HCT116 (cell line): ENCODE measurements around the gene GLYR1. TPM values are rescaled to one million over a fixed set of nuclear protein-coding genes. Genes with fewer than 3 reads are reported as not detected.

Experiments
- ATAC-seq: fragments of 200-7000 bp; cut with Tn5 transposase; 2 replicates; pipeline ENCODE4 v1.9.1; 2020; ENCODE audit warnings: mild to moderate bottlenecking, moderate library complexity
- BruUV-seq: library from RNA; stranded (reverse); fragments of 400-500 nt; replicated peaks from 2 replicates; lab custom pipeline; 2021; lab: Mats Ljungman, UMichigan
- CTCF ChIA-PET: fragments of 300-600 bp; sonication (Branson Sonifier 250); formaldehyde crosslinking; loops from one replicate; lab custom pipeline; 2021; ENCODE audit warnings: antibody characterized with exemption; lab: Charles Lee
- POLR2A ChIA-PET: fragments of 300-600, 350-600 bp; sonication (Branson Sonifier 250); formaldehyde crosslinking; loops from one replicate; lab custom pipeline; 2021; ENCODE audit warnings: antibody characterized with exemption; lab: Charles Lee
- RAD21 ChIA-PET, 2 experiments: fragments of 300-600 bp; sonication (Branson Sonifier 250); formaldehyde crosslinking; loops; one replicate each; lab custom pipeline; 2023; ENCODE audit warnings: low total read pairs in 2 of 2; ENCODE audit not compliant: uncharacterized antibody in 2 of 2, unreplicated experiment in 2 of 2, low non-redundant PET in 1 of 2; lab: Charles Lee
- DNase-seq: peaks from one replicate; pipeline ENCODE4 v3.0.0-alpha.2; 2010; ENCODE audit warnings: low read depth, low spot score
- H2AFZ ChIP-seq: fragments of 200-600 bp; shearing (Covaris generic), sonication (generic); 2 replicates; pipeline ENCODE4 v1.6.1; 2017; ENCODE audit warnings: low read depth, mixed run types, mixed read lengths, antibody characterized with exemption, low read length; ENCODE audit not compliant: poor library complexity, severe bottlenecking
- H3K27ac ChIP-seq: 2 replicates; pipeline ENCODE4 v1.5.1; 2012; ENCODE audit warnings: low read depth, low read length
- H3K27me3 ChIP-seq: fragments of 200-600 bp; sonication (generic); 2 replicates; pipeline ENCODE4 v1.6.1; 2016; ENCODE audit warnings: mixed run types, low read length, mixed read lengths; ENCODE audit not compliant: insufficient read depth
- H3K36me3 ChIP-seq, 2 experiments: fragments of 200-500 bp in 1 of 2; fragments of 200-600 bp in 1 of 2; sonication (Bioruptor generic) in 1 of 2; sonication (generic) in 1 of 2; 2 replicates each; pipeline versions ENCODE4 v1.5.1 to v1.6.1; 2014 to 2016; ENCODE audit warnings: low read length in 2 of 2, inconsistent platforms in 1 of 2, mixed read lengths in 1 of 2, mixed run types in 1 of 2; ENCODE audit not compliant: insufficient read depth in 2 of 2, control insufficient read depth in 1 of 2
- H3K4me1 ChIP-seq, 2 experiments: fragments of 200-600 bp in 1 of 2; sonication (generic) in 1 of 2; 2 replicates each; pipeline versions ENCODE4 v1.5.1 to v1.6.1; 2012 to 2017; ENCODE audit warnings: low read length in 2 of 2, inconsistent platforms in 1 of 2, mild to moderate bottlenecking in 1 of 2, mixed read lengths in 1 of 2, mixed run types in 1 of 2, moderate library complexity in 1 of 2; ENCODE audit not compliant: insufficient read depth in 2 of 2, control insufficient read depth in 1 of 2
- H3K4me2 ChIP-seq: fragments of 200-600 bp; sonication (generic); 2 replicates; pipeline ENCODE4 v1.6.1; 2017; ENCODE audit warnings: mixed run types, low read length, mixed read lengths
- H3K4me3 ChIP-seq, 2 experiments: fragments of 200-600 bp in 1 of 2; sonication (generic) in 1 of 2; replicated peaks in 1 of 2; 2 replicates each; pipeline ENCODE4 v1.5.1; 2011 to 2016; ENCODE audit warnings: low read length in 2 of 2, control low read depth in 1 of 2, low read depth in 1 of 2, mild to moderate bottlenecking in 1 of 2, mixed read lengths in 1 of 2, mixed run types in 1 of 2
- H3K79me2 ChIP-seq: fragments of 200-600 bp; sonication (generic); 2 replicates; pipeline ENCODE4 v1.6.1; 2017; ENCODE audit warnings: mild to moderate bottlenecking, mixed run types, low read length, moderate library complexity, mixed read lengths; ENCODE audit not compliant: insufficient read depth
- H3K9ac ChIP-seq: fragments of 200-600 bp; sonication (generic); 2 replicates; pipeline ENCODE4 v1.6.1; 2016; ENCODE audit warnings: low read length, mixed read lengths
- H3K9me2 ChIP-seq: fragments of 200-600 bp; sonication (generic), shearing (Covaris generic); 2 replicates; pipeline ENCODE4 v1.6.1; 2017; ENCODE audit warnings: mixed run types, mild to moderate bottlenecking, moderate library complexity; ENCODE audit not compliant: insufficient read depth
- H3K9me3 ChIP-seq, 2 experiments: fragments of 200-500 bp in 1 of 2; fragments of 200-600 bp in 1 of 2; sonication (Bioruptor generic) in 1 of 2; sonication (generic) in 1 of 2; 2 replicates each; pipeline ENCODE4 v1.6.1; 2014 to 2017; ENCODE audit warnings: low read length in 2 of 2, mixed read lengths in 2 of 2, inconsistent platforms in 1 of 2, low read depth in 1 of 2, mild to moderate bottlenecking in 1 of 2, mixed run types in 1 of 2, moderate library complexity in 1 of 2; ENCODE audit not compliant: control insufficient read depth in 1 of 2, insufficient read depth in 1 of 2
- H4K20me1 ChIP-seq: fragments of 200-600 bp; sonication (generic), shearing (Covaris generic); 2 replicates; pipeline ENCODE4 v1.6.1; 2017; ENCODE audit warnings: mixed run types, mild to moderate bottlenecking, moderate library complexity; ENCODE audit not compliant: insufficient read depth
- CEBPB ChIP-seq: IDR thresholded peaks from 2 replicates; pipeline ENCODE4 v1.6.1; 2012; ENCODE audit warnings: low read depth
- ELF1 ChIP-seq: IDR thresholded peaks from 2 replicates; pipeline ENCODE4 v1.6.1; 2012; ENCODE audit warnings: low read depth, borderline replicate concordance
- EZH2phosphoT487 ChIP-seq: fragments of 200-600 bp; IDR thresholded peaks from 2 replicates; pipeline ENCODE4 v1.6.1; 2018; ENCODE audit warnings: antibody characterized with exemption, borderline replicate concordance
- JUND ChIP-seq: IDR thresholded peaks from 2 replicates; pipeline ENCODE4 v1.6.1; 2012
- RAD21 ChIP-seq: IDR thresholded peaks from 2 replicates; pipeline ENCODE4 v1.6.1; 2012; ENCODE audit warnings: low read depth, mild to moderate bottlenecking
- SP1 ChIP-seq: IDR thresholded peaks from 2 replicates; pipeline ENCODE4 v1.6.1; 2012; ENCODE audit warnings: low read depth
- TCF7L2 ChIP-seq: IDR thresholded peaks from 2 replicates; pipeline ENCODE4 v1.7.0; 2011; ENCODE audit warnings: borderline replicate concordance, inconsistent platforms; ENCODE audit not compliant: insufficient read depth, insufficient read length; ENCODE audit errors: extremely low read depth
- ZFX ChIP-seq: fragments of 450-650 bp; IDR thresholded peaks from 2 replicates; pipeline ENCODE4 v1.6.1; 2017
- intact Hi-C: fragments of 100-400 bp; cut with micrococcal nuclease; formaldehyde crosslinking; loops from 2 replicates; pipeline ENCODE4 v1.10.0; 2022
- total RNA-seq: library from RNA; stranded (reverse); gene quantifications from one replicate; pipeline ENCODE4 v1.2.1, GENCODE V29; 2021; ENCODE audit not compliant: unreplicated experiment
- TF ChIP-seq, protein P1 (sequence below): IDR thresholded peaks from 2 replicates; pipeline ENCODE4 v1.6.1; 2012
- TF ChIP-seq, protein P2 (sequence below), 3 experiments: fragments of 200-600 bp in 1 of 3; sonication (generic) in 1 of 3; IDR thresholded peaks in 2 of 3; conservative IDR thresholded peaks in 1 of 3; 2 replicates each; pipeline ENCODE4 v1.5.1; 2012 to 2017; ENCODE audit warnings: low read depth in 2 of 3, low read length in 2 of 3, antibody characterized with exemption in 1 of 3, borderline replicate concordance in 1 of 3, control low read depth in 1 of 3, mild to moderate bottlenecking in 1 of 3, mixed read lengths in 1 of 3, mixed run types in 1 of 3, moderate library complexity in 1 of 3; ENCODE audit not compliant: insufficient read depth in 1 of 3
- TF ChIP-seq, protein P3 (sequence below): IDR thresholded peaks from 2 replicates; pipeline ENCODE4 v1.6.1; 2011; ENCODE audit warnings: mild to moderate bottlenecking, low read length, moderate library complexity; ENCODE audit not compliant: insufficient replicate concordance; ENCODE audit errors: extremely low read depth

Gene GLYR1
- total RNA-seq, 1 experiment from 2014 or later = 50.0 TPM

DNA sequence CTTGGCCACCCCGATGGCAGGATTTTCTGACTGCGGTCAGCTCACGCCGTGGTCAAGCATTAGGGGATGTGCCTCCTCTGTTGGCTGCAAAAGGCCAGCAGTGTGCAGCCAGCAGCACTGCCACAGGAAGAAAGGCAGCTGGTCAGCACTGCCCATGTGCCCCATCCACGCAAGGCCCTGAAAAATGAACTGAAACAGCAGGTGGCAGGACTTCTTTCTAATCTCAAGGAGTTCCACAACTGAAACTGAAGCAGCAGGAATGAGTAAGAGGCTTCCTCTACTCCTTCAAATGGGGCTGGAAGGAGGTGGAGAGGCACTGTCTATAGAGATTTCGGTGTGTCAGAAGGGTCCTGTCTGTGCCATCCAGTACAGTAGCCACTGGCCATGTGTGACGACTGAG is 83.3 kb downstream of the GLYR1 start:
- no peak overlapping the region for H3K9ac ChIP-seq
- RAD21 ChIA-PET = no interaction called here
- H3K4me3 ChIP-seq = no peak overlapping the region
- H3K4me1 ChIP-seq = peaks cover 12 to 19% of the 10 kb centered on the region in 2 experiments
- ATAC-seq (no peak), DNase-seq (no peak)
- peaks cover 21% of the 10 kb centered on the region; the same call in 1 of the 2 replicates for H3K79me2 ChIP-seq
- H2AFZ ChIP-seq = no peak overlapping the region
- CTCF ChIA-PET = no interaction called here
- H3K9me3 ChIP-seq = no peaks in the 10 kb centered on the region
- POLR2A ChIA-PET = no interaction called here
- no peak overlapping the region for H3K27ac ChIP-seq
- intact Hi-C loops = no loop called here
- no peaks in the 10 kb centered on the region for H3K27me3 ChIP-seq
- H3K36me3 ChIP-seq = peaks cover 15 to 31% of the 10 kb centered on the region in 2 experiments; a peak in 3 of 4 replicates
- TF ChIP-seq, protein P1, sequence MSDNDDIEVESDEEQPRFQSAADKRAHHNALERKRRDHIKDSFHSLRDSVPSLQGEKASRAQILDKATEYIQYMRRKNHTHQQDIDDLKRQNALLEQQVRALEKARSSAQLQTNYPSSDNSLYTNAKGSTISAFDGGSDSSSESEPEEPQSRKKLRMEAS = no peak
- TF ChIP-seq EZH2phosphoT487 (no peak), RAD21 (no peak), ZFX (no peak), SP1 (no peak), CEBPB (no peak), JUND (no peak), ELF1 (no peak), TCF7L2 (no peak)
- TF ChIP-seq, protein P2, sequence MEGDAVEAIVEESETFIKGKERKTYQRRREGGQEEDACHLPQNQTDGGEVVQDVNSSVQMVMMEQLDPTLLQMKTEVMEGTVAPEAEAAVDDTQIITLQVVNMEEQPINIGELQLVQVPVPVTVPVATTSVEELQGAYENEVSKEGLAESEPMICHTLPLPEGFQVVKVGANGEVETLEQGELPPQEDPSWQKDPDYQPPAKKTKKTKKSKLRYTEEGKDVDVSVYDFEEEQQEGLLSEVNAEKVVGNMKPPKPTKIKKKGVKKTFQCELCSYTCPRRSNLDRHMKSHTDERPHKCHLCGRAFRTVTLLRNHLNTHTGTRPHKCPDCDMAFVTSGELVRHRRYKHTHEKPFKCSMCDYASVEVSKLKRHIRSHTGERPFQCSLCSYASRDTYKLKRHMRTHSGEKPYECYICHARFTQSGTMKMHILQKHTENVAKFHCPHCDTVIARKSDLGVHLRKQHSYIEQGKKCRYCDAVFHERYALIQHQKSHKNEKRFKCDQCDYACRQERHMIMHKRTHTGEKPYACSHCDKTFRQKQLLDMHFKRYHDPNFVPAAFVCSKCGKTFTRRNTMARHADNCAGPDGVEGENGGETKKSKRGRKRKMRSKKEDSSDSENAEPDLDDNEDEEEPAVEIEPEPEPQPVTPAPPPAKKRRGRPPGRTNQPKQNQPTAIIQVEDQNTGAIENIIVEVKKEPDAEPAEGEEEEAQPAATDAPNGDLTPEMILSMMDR (IDR thresholded peaks at IDR 0.05 in 2 of 3, conservative IDR thresholded peaks at IDR 0.05 in 1 of 3; ENCODE audit: borderline replicate concordance in 1 of 3, insufficient read depth in 1 of 3, low read depth in 2 of 3, low read length in 2 of 3) = no peak
- TF ChIP-seq, protein P3, sequence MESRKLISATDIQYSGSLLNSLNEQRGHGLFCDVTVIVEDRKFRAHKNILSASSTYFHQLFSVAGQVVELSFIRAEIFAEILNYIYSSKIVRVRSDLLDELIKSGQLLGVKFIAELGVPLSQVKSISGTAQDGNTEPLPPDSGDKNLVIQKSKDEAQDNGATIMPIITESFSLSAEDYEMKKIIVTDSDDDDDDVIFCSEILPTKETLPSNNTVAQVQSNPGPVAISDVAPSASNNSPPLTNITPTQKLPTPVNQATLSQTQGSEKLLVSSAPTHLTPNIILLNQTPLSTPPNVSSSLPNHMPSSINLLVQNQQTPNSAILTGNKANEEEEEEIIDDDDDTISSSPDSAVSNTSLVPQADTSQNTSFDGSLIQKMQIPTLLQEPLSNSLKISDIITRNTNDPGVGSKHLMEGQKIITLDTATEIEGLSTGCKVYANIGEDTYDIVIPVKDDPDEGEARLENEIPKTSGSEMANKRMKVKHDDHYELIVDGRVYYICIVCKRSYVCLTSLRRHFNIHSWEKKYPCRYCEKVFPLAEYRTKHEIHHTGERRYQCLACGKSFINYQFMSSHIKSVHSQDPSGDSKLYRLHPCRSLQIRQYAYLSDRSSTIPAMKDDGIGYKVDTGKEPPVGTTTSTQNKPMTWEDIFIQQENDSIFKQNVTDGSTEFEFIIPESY = no peak
- BruUV-seq = no TSS peak
- no peaks in the 10 kb centered on the region for H3K9me2 ChIP-seq
- no peak overlapping the region for H3K4me2 ChIP-seq
- no peaks in the 10 kb centered on the region for H4K20me1 ChIP-seq
